Upper lobe of left lung (tissue), 6 donors: Measurements from ENCODE around the gene LAMA5. TPM values are rescaled to one million over a fixed set of nuclear protein-coding genes. Genes with fewer than 3 reads are reported as not detected.
A peak's percentile ranks its signal among the peaks of the same experiment; 100 is the strongest.

Source experiments
- ATAC-seq, 2 donors: fragments of 200-7000 bp; cut with Tn5 transposase; one replicate each; pipeline ENCODE4 v1.9.1; 2022; ENCODE audit warnings: mild to moderate bottlenecking in 2 of 2, moderate library complexity in 2 of 2; ENCODE audit not compliant: low FRiP score in 2 of 2
- DNase-seq, 2 donors: peaks; one replicate each; pipeline ENCODE4 v3.0.0-alpha.2; 2019 to 2020
- H3K27ac ChIP-seq, 4 donors: fragments of 200-600 bp; sonication (generic); one replicate each; pipeline ENCODE4 v1.5.1; 2016 to 2019
- H3K27me3 ChIP-seq, 4 donors: fragments of 200-600 bp; sonication (generic); one replicate each; pipeline ENCODE4 v1.5.1; 2017 to 2019
- H3K36me3 ChIP-seq, 4 donors: fragments of 200-600 bp; sonication (generic); one replicate each; pipeline ENCODE4 v1.5.1; 2016 to 2019
- H3K4me1 ChIP-seq, 4 donors: fragments of 200-600 bp; sonication (generic); one replicate each; pipeline ENCODE4 v1.5.1; 2018 to 2019
- H3K4me3 ChIP-seq, 4 donors: fragments of 200-600 bp; sonication (generic); one replicate each; pipeline ENCODE4 v1.5.1; 2017 to 2019; ENCODE audit warnings: mild to moderate bottlenecking in 2 of 4, moderate library complexity in 1 of 4
- H3K9me3 ChIP-seq, 4 donors: fragments of 200-600 bp; sonication (generic); one replicate each; pipeline ENCODE4 v1.5.1; 2018 to 2019
- CTCF ChIP-seq, 6 experiments: fragments of 450-650 bp in 4 of 6; fragments of 200-600 bp in 2 of 6; sonication (generic) in 2 of 6; IDR thresholded peaks; one replicate each; pipeline ENCODE4 v1.5.1; 2016 to 2019; ENCODE audit warnings: antibody characterized with exemption in 6 of 6
- EP300 ChIP-seq, 4 donors: sonication (generic); formaldehyde crosslinking; IDR thresholded peaks; one replicate each; pipeline ENCODE4 v1.5.1; 2017; ENCODE audit warnings: antibody characterized with exemption in 4 of 4, control low read depth in 2 of 4
- POLR2A ChIP-seq, 4 donors: fragments of 450-650 bp; IDR thresholded peaks; one replicate each; pipeline ENCODE4 v1.5.1; 2016 to 2017; ENCODE audit warnings: antibody characterized with exemption in 4 of 4, mild to moderate bottlenecking in 2 of 4
- POLR2AphosphoS5 ChIP-seq, 2 donors: sonication (generic); formaldehyde crosslinking; IDR thresholded peaks; one replicate each; pipeline ENCODE4 v1.5.1; 2017; ENCODE audit warnings: antibody characterized with exemption in 2 of 2
- WGBS, 2 donors: methylation state at CpG; one replicate each; pipeline ENCODE4 v1.1.5; 2017 to 2018; 5-methylcytosine and 5-hydroxymethylcytosine counted together
- total RNA-seq, 6 donors: library from RNA; depleted of rRNA in 4 of 6; stranded (reverse); fragments of >200 nt in 4 of 6; gene quantifications; one replicate each; pipeline versions ENCODE4 v1.1.0 to v1.2.1, GENCODE V29; 2016 to 2021
- donor health status: DM: no; HTN: no; CAD: no; lungs with moderate emphysema.
- donor health status: DM: no; HTN: yes; CAD: no; lungs with severe emphysema.

Gene LAMA5
- total RNA-seq, 6 donors from 2014 or later, result 176 to 1,019 (median 307) TPM

- no peak for ATAC-seq
- H3K9me3 ChIP-seq, result no peaks in the 10 kb centered on the region
- TF ChIP-seq EP300 (IDR thresholded peaks at IDR 0.05), result no peak
- TF ChIP-seq POLR2A (IDR thresholded peaks at IDR 0.05), result no peak
- TF ChIP-seq POLR2AphosphoS5 (IDR thresholded peaks at IDR 0.05), result no peak
- TF ChIP-seq CTCF (IDR thresholded peaks at IDR 0.05), result no peak
- DNase-seq, result no peak
- WGBS, 2 donors, result 89 to 95% methylated on average over 7 of the region's 7 CpGs
- H3K27me3 ChIP-seq, result no peaks in the 10 kb centered on the region
- H3K4me3 ChIP-seq, result no peak overlapping the region
- H3K36me3 ChIP-seq, result peaks cover 29 to 87% (median 67%) of the 10 kb centered on the region in 4 donors
- peaks cover 0 to 8% (median 0%) of the 10 kb centered on the region in 4 donors for H3K4me1 ChIP-seq
- peak overlapping the region in 2 of 4 donors; percentile 3 to 24 for H3K27ac ChIP-seq
Observed at GRCh38 chr20:62282103-62282502, 85.0 kb downstream of the LAMA5 start.

GRCh38 chr20:62281161-62281933, 85.8 kb downstream of the LAMA5 start:
- WGBS, 2 donors, result 87 to 89% methylated on average over 19 to 31 of the region's 31 CpGs
- peak in 1 of 2 donors; percentile 32 for ATAC-seq
- TF ChIP-seq CTCF (IDR thresholded peaks at IDR 0.05) (no peak), EP300 (IDR thresholded peaks at IDR 0.05) (no peak), POLR2A (IDR thresholded peaks at IDR 0.05) (no peak), POLR2AphosphoS5 (IDR thresholded peaks at IDR 0.05) (no peak)

GRCh38 chr20:62280303-62280702, 86.8 kb downstream of the LAMA5 start:
- Histone ChIP-seq H3K36me3 (peaks cover 20 to 87% (median 60%) of the 10 kb centered on the region in 4 donors), H3K27me3 (no peaks in the 10 kb centered on the region), H3K4me3 (no peak overlapping the region), H3K9me3 (no peaks in the 10 kb centered on the region), H3K4me1 (peaks cover 0 to 8% (median 0%) of the 10 kb centered on the region in 4 donors), H3K27ac (no peak overlapping the region)
- 73 to 85% methylated on average over 4 of the region's 4 CpGs for WGBS, 2 donors
- TF ChIP-seq CTCF (IDR thresholded peaks at IDR 0.05) (no peak), POLR2AphosphoS5 (IDR thresholded peaks at IDR 0.05) (no peak), POLR2A (IDR thresholded peaks at IDR 0.05) (no peak), EP300 (IDR thresholded peaks at IDR 0.05) (no peak)
- ATAC-seq (no peak), DNase-seq (no peak)

More at GRCh38 chr20:62281161-62281933, 85.8 kb downstream of the LAMA5 start:
- H3K4me3 ChIP-seq, result no peak overlapping the region
- H3K36me3 ChIP-seq, result peaks cover 29 to 88% (median 63%) of the 10 kb centered on the region in 4 donors
- no peaks in the 10 kb centered on the region for H3K27me3 ChIP-seq
- H3K9me3 ChIP-seq, result no peaks in the 10 kb centered on the region
- peak overlapping the region in 1 of 4 donors; percentile 24 for H3K27ac ChIP-seq
- DNase-seq, result no peak
- H3K4me1 ChIP-seq, result peaks cover 0 to 8% (median 0%) of the 10 kb centered on the region in 4 donors

GRCh38 chr20:62277253-62277652, 89.9 kb downstream of the LAMA5 start:
- H3K4me3 ChIP-seq, result no peak overlapping the region
- no peak for ATAC-seq
- no peak overlapping the region for H3K27ac ChIP-seq
- peaks cover 0 to 8% (median 0%) of the 10 kb centered on the region in 4 donors for H3K4me1 ChIP-seq
- no peak for DNase-seq
- no peak for TF ChIP-seq CTCF (IDR thresholded peaks at IDR 0.05)
- no peak for TF ChIP-seq POLR2AphosphoS5 (IDR thresholded peaks at IDR 0.05)
- TF ChIP-seq EP300 (IDR thresholded peaks at IDR 0.05), result no peak
- no peak for TF ChIP-seq POLR2A (IDR thresholded peaks at IDR 0.05)
- H3K36me3 ChIP-seq, result peaks cover 27 to 88% (median 68%) of the 10 kb centered on the region in 4 donors
- WGBS, 2 donors, result 78 to 83% methylated on average over 13 of the region's 13 CpGs
- H3K27me3 ChIP-seq, result no peaks in the 10 kb centered on the region
- H3K9me3 ChIP-seq, result no peaks in the 10 kb centered on the region
